BLaER1 treated with 17β-estradiol and CSF1 and Interleukin-3, amounts not matched to agents 10 nM and 100 nM (cell line): Measurements from ENCODE around the gene ADAM12.

Source experiments
- H3K27ac ChIP-seq, 11 experiments: shearing (Covaris generic); formaldehyde crosslinking; 2 replicates each; pipeline ENCODE4 v1.8.1; 2022
- H3K27me3 ChIP-seq, 11 experiments: shearing (Covaris generic); formaldehyde crosslinking; 2 replicates each; pipeline ENCODE4 v1.8.1; 2022
- H3K36me3 ChIP-seq, 11 experiments: shearing (Covaris generic); formaldehyde crosslinking; 2 replicates each; pipeline ENCODE4 v1.8.1; 2022
- H3K4me1 ChIP-seq, 10 experiments: shearing (Covaris generic); formaldehyde crosslinking; 2 replicates each; pipeline ENCODE4 v1.8.1; 2022
- H3K4me2 ChIP-seq, 11 experiments: shearing (Covaris generic); formaldehyde crosslinking; 2 replicates each; pipeline ENCODE4 v1.8.1; 2022
- H3K4me3 ChIP-seq, 10 experiments: shearing (Covaris generic); formaldehyde crosslinking; 2 replicates each; pipeline ENCODE4 v1.8.1; 2022
- H3K9ac ChIP-seq, 11 experiments: shearing (Covaris generic); formaldehyde crosslinking; 2 replicates each; pipeline ENCODE4 v1.8.1; 2022
- H3K9me3 ChIP-seq, 11 experiments: shearing (Covaris generic); formaldehyde crosslinking; replicated peaks in 1 of 11; 2 replicates each; pipeline ENCODE4 v1.8.1; 2022
- H4K20me1 ChIP-seq, 11 experiments: shearing (Covaris generic); formaldehyde crosslinking; 2 replicates each; pipeline ENCODE4 v1.8.1; 2022
- Cebpa-rat ChIP-seq, 11 experiments: shearing (Covaris generic); IDR thresholded peaks; 2 replicates each; pipeline ENCODE4 v1.8.1; 2022

Gene ADAM12

DNA sequence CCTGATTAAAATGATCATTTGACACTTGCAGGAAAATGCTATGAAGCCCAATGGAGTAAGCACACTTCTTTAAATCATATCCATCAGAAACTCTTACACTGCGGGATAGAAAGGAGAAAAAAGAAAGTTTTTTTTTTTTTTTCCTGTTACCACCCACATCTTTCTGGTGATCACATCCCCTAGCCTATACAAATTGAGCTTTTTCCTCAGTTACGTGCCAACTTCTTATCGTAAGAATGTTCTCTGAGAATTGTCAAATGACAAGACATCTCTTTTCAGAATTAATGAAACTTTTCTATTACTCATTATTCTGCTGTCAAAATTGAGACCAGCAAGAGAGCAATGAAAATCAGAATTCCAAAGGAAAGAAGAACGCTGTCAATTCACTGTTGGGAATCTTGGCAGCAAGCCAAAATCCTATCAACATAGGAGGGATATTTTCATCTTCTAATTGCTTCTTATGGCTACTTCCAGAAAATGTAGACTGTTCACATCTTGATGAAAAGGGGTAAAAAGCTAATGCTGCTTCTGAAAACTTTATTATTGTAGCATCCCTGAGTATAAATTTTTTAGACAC is 179.5 kb downstream of the ADAM12 start:
- Histone ChIP-seq H3K36me3 (no peaks in the 10 kb centered on the region), H4K20me1 (no peaks in the 10 kb centered on the region), H3K27me3 (no peaks in the 10 kb centered on the region), H3K4me1 (no peaks in the 10 kb centered on the region), H3K27ac (no peak overlapping the region), H3K9me3 (no peaks in the 10 kb centered on the region), H3K4me2 (no peak overlapping the region), H3K4me3 (no peak overlapping the region), H3K9ac (no peak overlapping the region)
- no peak for TF ChIP-seq Cebpa-rat (IDR thresholded peaks at IDR 0.05)

DNA sequence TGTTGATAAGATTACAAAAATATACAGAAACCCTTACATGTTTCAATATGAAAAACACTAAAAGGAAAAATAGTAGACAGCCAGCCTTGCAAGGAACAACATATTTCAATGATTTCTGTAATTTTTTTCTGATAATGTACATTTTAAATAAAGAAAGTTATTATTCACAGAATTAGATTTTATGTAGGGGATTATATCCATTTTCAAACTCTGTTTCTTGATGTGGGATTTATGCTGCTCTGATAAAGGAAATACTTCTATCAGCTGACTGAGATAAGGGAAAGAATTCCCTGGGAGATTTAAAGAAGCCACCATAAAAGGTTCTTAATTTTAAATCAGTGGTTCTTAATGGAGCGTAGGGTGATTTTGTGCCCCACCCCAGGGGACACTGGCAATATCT is 180.4 kb downstream of the ADAM12 start:
- no peaks in the 10 kb centered on the region for H3K4me1 ChIP-seq

DNA sequence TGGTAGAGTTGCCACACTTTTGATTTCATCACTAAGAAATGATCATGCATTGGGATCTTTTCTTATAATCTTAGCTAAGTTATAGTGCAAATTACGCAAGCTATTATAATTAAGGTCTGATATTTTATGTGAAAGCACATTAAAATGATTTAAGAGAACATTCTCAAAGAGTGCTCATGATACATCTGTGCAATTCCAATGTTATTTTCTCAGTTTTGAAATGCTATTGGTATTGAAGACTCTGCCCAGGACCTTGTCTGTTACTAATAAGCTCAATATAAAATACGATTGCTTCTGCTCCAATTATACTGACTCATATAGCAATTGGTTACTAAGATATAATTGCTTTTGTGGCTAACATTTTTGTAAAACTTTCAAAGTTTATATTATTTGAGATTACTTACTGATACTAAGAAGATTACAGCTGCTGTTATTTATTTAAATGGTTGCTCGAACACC is 180.9 kb downstream of the ADAM12 start:
- no peak overlapping the region for H3K27ac ChIP-seq
- no peak overlapping the region for H3K9ac ChIP-seq
- H3K9me3 ChIP-seq: no peaks in the 10 kb centered on the region
- H3K4me1 ChIP-seq: no peaks in the 10 kb centered on the region
- H3K27me3 ChIP-seq: no peaks in the 10 kb centered on the region
- H3K4me2 ChIP-seq: no peak overlapping the region
- H3K4me3 ChIP-seq: no peak overlapping the region
- no peak for TF ChIP-seq Cebpa-rat (IDR thresholded peaks at IDR 0.05)
- H4K20me1 ChIP-seq: no peaks in the 10 kb centered on the region
- no peaks in the 10 kb centered on the region for H3K36me3 ChIP-seq

More for the DNA sequence above, 180.4 kb downstream of the ADAM12 start:
- TF ChIP-seq Cebpa-rat (IDR thresholded peaks at IDR 0.05): no peak
- no peaks in the 10 kb centered on the region for H3K27me3 ChIP-seq
- no peak overlapping the region for H3K4me2 ChIP-seq
- no peaks in the 10 kb centered on the region for H3K9me3 ChIP-seq
- no peak overlapping the region for H3K4me3 ChIP-seq
- no peak overlapping the region for H3K9ac ChIP-seq
- H3K36me3 ChIP-seq: no peaks in the 10 kb centered on the region
- no peaks in the 10 kb centered on the region for H4K20me1 ChIP-seq
- H3K27ac ChIP-seq: no peak overlapping the region

DNA sequence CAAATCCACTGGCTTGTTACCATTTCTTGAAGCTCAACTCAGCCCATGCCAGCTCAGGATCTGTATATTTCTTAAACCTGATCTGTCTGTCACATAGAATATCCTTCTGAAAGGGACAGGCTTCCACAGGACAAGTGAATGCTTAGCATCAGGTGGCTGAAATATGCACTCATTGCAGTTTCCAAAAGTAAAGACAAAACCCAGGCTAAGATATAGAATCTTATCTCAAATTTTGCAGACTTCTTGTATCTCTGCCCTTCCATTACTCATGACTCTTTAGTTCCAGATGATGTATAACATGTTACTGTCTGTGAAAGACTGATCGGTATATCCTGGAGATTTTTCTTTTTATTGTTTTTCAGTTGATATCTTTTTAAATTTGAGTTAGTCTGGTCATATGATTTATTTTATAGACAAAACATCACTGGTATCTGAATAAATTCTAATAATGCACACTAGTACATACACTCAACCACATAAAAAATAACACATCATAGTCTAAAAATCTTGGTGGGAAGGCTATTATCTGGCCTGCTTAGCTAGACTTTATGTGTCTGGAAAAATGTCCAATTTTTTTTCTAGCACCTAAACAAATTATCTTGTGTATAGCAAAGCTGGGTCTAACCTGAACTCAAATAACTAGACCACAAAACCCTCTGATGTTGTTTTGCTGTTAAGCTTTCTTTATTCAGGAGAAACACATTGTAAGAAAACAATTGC is 182.6 kb downstream of the ADAM12 start:
- TF ChIP-seq Cebpa-rat (IDR thresholded peaks at IDR 0.05): no peak

DNA sequence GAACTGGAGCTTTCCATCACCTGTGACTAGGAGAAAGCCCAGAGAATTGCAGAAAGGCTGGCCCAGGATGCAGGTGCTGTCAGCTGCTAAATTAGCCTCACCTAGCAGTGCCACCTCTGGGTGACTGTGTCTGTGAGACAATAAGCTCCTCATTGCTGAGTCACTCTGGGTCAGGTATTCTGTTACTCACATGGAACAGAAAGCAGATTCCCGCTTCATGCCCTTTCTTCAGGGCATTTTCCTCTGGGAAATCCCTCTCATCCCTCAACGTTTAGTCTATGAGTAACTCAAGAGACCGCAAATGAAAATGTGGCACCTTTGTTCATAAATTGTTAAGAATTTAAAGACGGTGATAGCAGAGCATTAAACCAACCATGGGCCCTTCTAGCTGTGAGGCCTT is 184.0 kb downstream of the ADAM12 start:
- H4K20me1 ChIP-seq: no peaks in the 10 kb centered on the region
- no peaks in the 10 kb centered on the region for H3K36me3 ChIP-seq
- no peak overlapping the region for H3K9ac ChIP-seq
- H3K27ac ChIP-seq: no peak overlapping the region
- no peak overlapping the region for H3K4me3 ChIP-seq
- no peaks in the 10 kb centered on the region for H3K4me1 ChIP-seq
- no peak for TF ChIP-seq Cebpa-rat (IDR thresholded peaks at IDR 0.05)
- H3K4me2 ChIP-seq: no peak overlapping the region
- H3K27me3 ChIP-seq: no peaks in the 10 kb centered on the region
- H3K9me3 ChIP-seq: no peaks in the 10 kb centered on the region

More for the DNA sequence above, 182.6 kb downstream of the ADAM12 start:
- Histone ChIP-seq H3K27me3 (no peaks in the 10 kb centered on the region), H3K9me3 (no peaks in the 10 kb centered on the region), H3K4me1 (no peaks in the 10 kb centered on the region), H3K4me3 (no peak overlapping the region), H3K4me2 (no peak overlapping the region), H3K27ac (no peak overlapping the region), H3K9ac (no peak overlapping the region), H4K20me1 (no peaks in the 10 kb centered on the region), H3K36me3 (no peaks in the 10 kb centered on the region)

DNA sequence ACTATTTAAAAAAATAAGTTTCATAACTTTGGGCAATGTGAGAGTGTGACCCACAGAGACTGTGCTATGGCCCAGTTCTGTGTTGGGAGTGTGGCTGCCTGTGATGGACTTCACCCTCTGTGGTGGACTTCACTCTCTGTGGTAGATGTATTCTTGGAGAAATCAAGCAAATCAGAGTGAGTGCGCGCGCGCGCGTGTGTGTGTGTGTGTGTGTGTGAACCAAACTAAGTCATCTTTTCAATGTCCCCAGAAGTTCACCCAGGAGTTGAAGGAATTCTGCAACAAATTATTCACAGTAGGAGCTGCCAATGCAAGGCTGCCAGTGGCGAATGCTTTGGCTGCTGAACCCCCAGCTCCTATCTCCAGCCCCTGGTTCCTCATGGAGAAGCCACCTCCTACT is 184.5 kb downstream of the ADAM12 start:
- H3K9me3 ChIP-seq: no peaks in the 10 kb centered on the region
- no peaks in the 10 kb centered on the region for H4K20me1 ChIP-seq
- no peak overlapping the region for H3K9ac ChIP-seq
- no peaks in the 10 kb centered on the region for H3K36me3 ChIP-seq
- no peaks in the 10 kb centered on the region for H3K4me1 ChIP-seq
- no peak overlapping the region for H3K4me3 ChIP-seq
- H3K27ac ChIP-seq: no peak overlapping the region
- no peak for TF ChIP-seq Cebpa-rat (IDR thresholded peaks at IDR 0.05)
- H3K27me3 ChIP-seq: no peaks in the 10 kb centered on the region
- no peak overlapping the region for H3K4me2 ChIP-seq

DNA sequence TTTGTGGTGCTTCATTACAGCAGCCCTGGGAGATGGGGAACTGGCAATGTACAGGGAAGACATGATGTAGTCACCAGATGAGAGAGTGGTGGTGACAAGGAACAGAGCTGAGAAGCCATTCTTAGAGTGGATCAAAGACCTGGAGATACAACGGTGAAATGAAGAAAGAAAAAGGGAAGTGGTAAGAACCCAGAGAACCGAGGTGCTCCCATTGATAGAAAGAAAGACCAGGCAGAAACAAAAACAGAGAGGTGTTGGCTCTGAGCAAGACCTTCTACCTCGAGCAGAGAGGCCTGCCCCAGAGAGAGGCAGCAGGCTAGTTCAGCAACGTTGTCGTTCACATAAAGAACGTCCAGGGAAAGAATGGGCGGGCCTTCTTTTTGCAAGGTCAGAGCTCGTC is 186.7 kb downstream of the ADAM12 start:
- Histone ChIP-seq H3K9me3 (no peaks in the 10 kb centered on the region), H3K4me2 (no peak overlapping the region), H3K4me1 (no peaks in the 10 kb centered on the region), H3K27ac (no peak overlapping the region), H3K4me3 (no peak overlapping the region), H4K20me1 (no peaks in the 10 kb centered on the region), H3K27me3 (no peaks in the 10 kb centered on the region), H3K36me3 (no peaks in the 10 kb centered on the region), H3K9ac (no peak overlapping the region)
- TF ChIP-seq Cebpa-rat (IDR thresholded peaks at IDR 0.05): no peak

DNA sequence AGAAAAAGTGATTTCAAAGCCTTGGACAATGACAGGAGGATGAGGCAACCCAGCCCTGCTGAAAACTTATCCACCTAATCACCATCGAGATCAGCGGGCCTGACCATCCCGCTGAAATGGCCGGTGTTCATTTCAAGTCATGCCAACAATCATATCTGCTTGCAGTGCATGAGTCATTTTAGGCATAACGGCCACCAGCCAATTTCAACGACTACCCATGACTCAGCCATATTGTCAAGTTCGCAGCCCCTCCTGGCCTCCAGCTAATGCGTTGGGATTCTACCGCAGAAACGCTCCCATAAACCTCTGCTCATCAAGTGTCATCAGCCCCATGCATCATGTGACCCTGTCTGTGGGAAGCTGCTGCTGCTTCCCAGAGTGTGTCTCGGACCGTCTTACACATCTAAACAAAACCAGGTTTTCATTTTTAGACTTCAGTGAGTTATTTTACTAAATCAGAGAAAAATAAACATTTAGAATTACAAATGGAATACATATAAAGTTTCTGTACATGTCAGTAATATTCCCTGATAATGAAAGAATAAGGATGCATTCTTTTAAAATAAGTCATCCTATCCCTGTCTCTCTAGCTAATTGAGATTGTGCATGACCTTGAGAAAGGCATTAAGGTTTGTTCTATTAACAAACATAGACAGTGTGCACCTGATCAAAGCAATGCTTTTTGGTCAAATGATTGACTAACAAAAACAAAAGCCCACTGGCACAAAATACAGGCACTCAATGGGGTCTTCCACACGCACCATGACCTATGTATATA is 188.9 kb downstream of the ADAM12 start:
- H3K9me3 ChIP-seq: no peaks in the 10 kb centered on the region
- no peaks in the 10 kb centered on the region for H4K20me1 ChIP-seq
- no peaks in the 10 kb centered on the region for H3K27me3 ChIP-seq
- H3K4me1 ChIP-seq: no peaks in the 10 kb centered on the region
- no peak overlapping the region for H3K4me3 ChIP-seq
- no peak overlapping the region for H3K9ac ChIP-seq
- TF ChIP-seq Cebpa-rat (IDR thresholded peaks at IDR 0.05): no peak
- no peak overlapping the region for H3K27ac ChIP-seq
- no peak overlapping the region for H3K4me2 ChIP-seq
- H3K36me3 ChIP-seq: no peaks in the 10 kb centered on the region

DNA sequence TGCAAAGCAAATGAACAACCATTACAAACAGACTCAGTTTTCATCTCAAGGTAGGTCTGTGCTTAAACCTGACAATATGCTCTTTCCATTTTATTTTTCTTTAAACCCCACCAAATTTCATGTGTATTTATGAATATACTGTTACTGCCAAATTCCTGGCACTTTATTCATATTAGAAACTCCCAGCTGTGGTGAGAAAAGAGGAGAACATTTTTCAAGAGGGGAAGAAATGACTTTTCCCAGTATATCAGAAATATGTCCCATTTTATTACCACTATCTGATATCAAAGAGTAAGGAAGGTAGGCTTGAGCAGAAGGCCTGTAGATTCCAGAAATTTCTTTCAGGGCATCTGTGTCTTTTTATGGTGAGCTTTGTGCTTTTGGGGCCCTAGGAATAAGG is 189.6 kb downstream of the ADAM12 start:
- no peaks in the 10 kb centered on the region for H3K9me3 ChIP-seq
- no peak overlapping the region for H3K4me3 ChIP-seq
- H4K20me1 ChIP-seq: no peaks in the 10 kb centered on the region
- H3K4me2 ChIP-seq: no peak overlapping the region
- no peaks in the 10 kb centered on the region for H3K4me1 ChIP-seq
- no peak overlapping the region for H3K9ac ChIP-seq
- no peak overlapping the region for H3K27ac ChIP-seq
- no peak for TF ChIP-seq Cebpa-rat (IDR thresholded peaks at IDR 0.05)
- H3K36me3 ChIP-seq: no peaks in the 10 kb centered on the region
- no peaks in the 10 kb centered on the region for H3K27me3 ChIP-seq
